Kidney glomerular epithelial cell (primary cell): ENCODE results near the gene UBE2D4.
"Not testable (repeated sequence)": the region's sequence is repeated elsewhere in the genome, so short reads cannot be mapped to it uniquely, and the experiment has no call there.

ENCODE experiments used
- DNase-seq: peaks from one replicate; lab custom pipeline; 2025; lab: John Stamatoyannopoulos, UW

Gene UBE2D4

DNA sequence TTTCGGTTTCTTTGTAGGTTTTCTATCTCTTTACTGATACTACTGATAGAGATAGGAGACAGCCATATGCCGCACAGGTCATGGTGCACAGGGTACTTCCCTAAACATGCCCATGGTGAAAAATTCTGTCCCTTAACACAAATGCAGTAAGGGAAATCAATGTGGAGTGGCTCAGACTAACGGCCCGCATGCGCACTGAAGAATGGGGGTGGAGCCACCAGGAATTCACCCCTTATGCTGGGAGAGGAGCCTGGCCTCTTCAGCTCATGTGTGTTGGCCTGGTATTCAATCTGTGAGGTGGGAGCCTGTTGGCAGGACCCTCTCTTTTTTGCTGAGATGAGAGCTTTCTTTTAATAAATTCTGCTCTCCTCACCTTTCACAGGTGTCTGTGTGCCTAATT, 11.4 kb upstream of the UBE2D4 start:
- DNase-seq: no peak

DNA sequence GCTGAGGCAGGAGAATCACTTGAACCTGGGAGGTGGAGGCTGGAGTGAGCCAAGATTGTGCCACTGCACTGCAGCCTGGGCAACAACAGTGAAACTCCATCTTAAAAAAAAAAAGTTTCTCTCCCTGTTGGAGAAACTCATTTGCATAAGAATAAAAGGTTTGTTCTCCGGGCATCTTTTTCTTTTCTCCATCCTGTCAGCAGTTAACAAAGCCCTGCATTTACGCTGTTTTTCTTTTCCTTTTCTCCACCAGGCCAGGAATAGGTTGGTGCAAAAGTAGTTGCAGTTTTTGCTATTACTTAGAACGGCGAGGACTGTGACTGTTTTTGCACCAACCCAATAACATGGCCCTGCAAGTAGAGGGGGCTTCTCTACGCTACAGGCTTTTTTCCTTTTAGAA, 10.3 kb upstream of the UBE2D4 start:
- no peak for DNase-seq

DNA sequence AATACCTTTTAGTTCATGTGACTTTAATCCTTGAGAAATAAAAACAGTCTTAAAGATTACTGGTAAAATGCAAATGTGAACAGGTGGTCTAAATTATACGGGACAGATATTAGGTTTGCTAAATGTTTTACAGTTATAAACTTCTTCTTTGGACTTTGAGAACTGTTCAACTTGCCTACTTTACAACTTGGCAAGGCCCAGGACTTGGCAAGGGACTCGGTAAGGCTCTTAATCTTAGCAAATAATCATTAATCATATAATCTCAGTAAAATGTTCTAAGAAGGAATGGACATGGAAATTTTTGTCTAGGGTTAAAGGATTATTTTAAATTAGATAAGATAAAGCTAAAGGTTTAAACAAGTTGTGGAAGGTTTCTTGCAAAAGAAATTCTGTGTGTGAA, 4.8 kb upstream of the UBE2D4 start:
- no peak for DNase-seq

DNA sequence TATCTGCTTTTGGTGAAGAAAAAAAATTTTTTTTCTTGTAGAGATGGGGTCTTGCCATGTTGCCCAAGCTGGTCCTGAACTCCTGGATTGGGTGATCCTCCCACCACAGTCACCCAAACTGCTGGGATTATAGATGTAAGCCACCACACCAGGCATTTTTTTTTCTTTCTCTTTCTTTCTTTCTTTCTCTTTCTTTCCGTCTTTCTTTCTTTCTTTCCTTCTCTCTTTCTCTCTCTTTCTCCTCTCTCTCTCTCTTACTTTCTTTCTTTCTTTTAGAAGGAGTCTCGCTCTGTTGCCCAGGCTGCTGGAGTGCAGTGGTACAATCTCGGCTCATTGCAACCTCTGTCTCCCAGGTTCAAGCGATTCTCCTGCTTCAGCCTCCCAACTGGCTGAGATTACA, 3.5 kb upstream of the UBE2D4 start:
- DNase-seq: no peak

DNA sequence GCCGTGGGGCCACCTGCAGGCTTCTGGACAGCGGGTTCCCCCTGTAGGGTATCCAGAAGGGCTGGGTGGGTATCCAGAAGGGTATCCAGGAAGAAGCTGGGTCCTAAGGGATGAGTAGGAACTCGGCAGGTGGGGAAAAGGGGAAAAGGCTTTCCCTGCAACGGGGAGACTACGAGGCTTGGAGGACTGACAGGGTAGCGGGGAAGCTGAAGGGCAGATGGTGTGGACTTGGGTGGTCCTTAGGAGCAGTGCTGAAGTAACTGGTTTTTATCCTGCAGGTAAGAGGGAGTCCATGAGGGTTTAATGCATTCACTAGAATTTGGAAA, 525 bp downstream of the UBE2D4 start:
- DNase-seq: no peak

DNA sequence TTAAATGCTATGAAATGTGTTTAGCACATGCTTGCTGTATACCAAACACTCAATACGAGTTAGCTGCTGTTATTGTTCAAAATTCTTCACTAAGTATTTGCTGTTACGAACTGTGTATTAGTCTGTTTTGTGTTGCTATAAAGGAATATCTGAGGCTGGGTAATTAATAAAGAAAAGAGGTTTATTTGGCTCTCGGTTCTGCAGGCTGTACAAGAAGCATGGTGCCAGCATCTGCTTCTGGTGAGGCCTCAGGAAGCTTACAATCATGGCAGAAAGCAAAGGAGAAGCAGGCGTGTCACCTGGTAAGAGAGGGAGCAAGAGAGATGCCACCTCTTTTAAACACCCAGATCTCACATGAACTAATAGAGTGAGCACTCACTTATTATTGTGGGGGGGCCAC, 1.6 kb downstream of the UBE2D4 start:
- no peak for DNase-seq

DNA sequence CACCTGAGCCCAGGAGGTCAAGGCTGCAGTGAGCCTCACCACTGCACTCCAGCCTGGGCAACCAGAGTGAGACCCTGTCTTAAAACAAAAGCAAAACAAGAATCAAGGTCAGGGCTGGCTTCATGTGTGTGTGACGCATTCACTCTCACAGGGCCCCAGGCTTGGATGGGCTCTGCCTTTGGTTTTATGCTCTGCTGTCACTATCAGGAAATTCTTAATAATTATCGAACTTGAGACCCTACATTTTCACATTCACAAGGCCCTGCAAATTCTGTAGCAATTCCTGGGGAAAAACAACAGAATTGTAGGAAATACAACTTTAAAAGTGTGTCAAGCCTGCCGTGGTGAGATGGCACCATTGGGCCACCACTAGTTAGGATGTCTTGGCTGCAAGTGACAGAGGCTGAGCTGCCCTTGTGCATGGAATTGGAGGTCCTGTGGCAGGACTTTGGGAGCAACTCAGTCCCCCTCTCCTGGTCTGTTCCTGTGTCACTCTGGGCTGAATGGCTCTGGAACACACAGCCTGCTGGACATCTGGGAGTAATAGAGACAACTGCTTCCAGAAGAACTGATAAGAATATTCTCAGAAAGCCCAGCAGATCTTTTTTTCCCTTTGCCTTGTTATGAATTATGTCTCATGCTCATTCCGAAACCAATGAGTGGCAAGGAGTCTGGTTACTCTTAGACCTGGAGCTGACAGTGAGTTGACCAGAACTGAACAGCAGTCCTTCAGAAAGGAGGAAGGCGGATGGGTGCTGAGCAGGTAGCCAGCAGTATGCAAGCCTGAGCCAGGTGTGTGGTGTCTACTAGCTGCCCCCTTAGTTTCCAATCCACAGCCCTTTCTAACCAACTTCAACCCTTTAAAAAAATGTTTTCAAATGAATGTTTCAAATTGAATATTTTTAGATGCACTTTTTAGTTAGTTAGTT, 3.6 kb downstream of the UBE2D4 start:
- DNase-seq: no peak

DNA sequence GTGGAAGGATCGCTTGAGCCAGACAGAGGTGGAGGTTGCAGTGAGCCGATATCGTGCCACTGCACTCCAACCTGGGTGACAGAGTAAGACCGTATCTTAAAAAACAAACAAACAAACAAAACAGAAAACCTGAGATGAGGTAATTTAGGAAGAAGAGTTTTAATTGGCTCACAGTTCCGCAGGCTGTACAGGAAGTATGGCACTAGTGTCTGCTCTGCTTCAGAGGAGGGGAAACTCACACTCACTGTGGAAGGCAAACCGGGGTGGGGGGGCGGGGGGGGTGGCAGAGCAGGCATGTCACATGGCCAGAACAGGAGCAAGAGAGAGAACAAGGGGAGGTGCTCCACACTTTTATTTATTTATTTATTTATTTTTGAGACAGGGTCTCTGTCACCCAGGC, 5.1 kb downstream of the UBE2D4 start:
- DNase-seq: no peak

DNA sequence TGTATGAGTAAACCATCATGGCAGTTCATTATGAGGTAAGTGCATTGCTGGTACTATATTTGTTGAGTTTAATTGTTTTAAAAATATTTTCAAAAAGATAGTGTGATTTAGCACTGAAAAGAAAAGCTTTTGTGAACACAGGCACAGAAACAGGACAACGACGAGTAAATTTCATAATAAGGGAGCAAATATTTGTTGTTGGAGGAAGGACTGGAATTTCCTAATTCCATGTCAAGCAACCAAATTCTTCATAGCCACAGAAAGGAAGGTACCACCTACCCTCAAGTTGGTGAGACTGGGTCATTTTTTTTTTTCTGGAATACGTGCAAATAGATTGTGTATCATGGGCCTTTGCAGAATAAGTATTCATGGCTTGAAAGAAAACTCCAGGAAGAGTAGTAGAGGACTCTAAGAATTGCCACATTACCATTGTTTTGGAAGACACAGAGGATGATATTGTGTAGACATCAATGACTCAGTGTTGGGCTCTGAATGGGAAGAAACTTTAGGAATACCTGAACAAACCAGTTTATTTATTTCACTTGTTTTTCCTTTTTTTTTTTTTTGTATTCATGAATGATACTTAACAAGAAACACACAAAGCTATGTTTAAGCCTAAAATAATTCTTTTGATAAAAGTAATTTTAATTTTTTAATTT, 7.8 kb downstream of the UBE2D4 start:
- no peak for DNase-seq

DNA sequence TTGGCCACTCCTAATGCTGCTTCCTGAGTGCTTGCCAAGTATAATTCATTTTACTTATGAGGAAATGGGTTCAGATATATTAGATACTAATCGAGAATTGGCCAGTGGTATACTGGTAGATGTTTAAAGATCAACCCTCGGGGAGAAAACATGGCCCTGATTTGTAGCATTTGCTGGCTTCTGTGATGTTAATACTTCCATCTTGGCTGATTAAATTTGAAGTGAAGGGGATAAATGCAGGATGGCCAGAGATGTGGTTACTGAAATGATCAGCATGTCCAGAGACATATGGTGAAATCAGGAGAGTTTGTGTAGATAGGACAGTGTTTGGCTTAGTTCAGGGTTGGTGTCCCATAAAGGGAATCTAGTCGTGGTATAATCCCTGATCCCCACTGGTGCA, 11.2 kb downstream of the UBE2D4 start:
- no peak for DNase-seq

DNA sequence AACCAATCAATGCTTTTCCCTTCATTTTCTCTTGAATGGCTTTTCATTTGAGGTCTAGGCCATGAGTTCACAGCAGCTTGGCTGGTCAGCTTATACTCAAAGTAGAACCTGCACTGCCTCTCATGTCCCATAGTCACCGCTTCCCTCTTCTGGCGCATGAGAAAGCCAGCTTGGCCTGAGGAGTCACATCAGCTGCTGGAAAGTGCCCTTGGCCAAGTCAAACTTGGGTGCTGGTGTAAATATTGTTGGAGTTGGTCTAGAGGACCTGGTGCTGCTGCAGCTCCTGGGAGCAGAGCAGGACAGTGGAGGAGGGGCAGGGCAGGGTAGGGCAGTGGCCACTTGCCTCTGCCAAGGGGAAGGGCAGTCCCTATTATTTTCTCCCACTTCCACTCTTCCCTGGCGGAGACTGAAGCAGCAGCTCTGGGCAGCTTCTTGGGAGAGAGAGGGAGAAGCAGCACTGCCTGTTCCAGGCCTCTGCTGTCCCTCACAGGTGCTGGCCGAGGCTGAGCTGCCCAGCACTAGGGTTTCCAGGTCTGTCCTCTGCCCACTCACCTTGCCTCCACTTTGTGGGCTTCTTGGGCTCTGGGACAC, 12.8 kb downstream of the UBE2D4 start:
- DNase-seq: no peak

DNA sequence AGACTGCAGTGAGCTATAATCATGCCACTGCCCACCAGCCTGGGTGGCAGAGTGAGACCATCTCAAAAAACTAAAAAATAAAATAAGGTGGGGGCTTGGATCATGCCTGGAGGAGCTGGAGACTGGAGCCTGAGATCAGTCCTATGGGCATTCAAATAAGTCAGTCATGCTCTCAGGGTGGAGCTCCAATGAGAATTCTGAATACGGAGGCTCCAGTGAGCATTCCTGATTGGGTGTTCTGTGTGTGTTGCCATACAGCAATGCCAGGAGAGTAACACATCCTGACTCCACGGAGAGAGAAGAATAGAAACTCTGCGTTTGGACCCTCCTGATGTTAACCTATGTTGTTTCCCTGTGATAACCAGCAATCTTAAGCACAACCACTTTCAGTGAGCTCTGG, 16.0 kb downstream of the UBE2D4 start:
- no peak for DNase-seq

DNA sequence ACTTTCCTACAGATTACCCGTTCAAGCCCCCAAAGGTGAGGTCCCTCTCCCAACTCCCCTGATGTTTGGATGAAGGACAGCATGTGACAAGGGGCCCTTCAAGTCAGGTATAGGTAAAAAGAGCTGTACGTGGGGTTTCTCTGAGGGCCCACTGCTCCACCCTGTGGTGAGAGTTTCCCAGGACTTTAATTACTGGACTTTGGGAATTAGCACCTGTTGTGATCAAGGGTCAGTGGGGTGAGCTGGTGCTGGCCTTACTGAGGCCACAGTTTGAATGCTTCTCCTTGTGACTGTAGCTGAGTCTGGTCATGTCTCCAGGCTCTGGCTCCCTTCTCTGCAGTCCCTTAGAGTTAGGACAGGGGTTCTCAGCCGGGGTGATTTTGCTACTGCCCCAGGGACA, 16.8 kb downstream of the UBE2D4 start:
- DNase-seq: no peak

DNA sequence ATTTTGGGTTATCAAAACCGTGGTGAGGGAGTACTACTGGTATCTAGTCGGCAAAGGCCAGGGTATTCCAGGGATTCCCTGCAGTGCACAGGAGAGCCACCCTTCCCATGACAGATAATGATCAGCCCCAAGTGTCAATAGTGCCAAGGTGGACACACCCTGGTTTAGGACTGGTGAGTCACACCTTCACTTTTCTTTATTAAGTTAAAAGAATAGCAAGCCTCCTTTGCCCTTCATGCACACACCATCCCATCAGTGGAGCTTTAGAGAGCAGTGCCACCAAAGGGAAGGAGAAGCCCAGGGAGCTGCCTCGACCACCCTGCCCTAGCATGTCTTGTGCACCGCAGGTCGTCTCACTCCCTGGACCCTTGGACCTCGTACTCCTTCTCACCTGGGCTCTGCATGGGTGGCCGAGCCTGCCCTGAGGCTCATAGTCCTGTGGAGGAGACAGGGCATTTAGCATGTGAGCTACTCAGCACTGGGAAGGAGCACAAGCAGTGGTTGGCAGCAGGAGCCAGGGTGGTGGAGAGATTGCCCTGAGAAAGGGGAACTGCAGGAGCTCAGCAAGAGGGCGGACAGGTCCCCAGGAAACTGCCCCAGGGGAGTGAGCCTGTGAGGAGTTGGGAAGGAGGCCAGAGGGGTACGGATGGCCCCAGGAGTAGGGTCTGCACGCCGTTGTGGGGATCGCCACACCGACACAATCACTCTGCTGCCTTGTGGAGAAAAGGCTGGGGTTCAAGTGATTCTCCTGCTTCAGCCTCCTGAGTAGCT, 17.4 kb downstream of the UBE2D4 start:
- DNase-seq: no peak

DNA sequence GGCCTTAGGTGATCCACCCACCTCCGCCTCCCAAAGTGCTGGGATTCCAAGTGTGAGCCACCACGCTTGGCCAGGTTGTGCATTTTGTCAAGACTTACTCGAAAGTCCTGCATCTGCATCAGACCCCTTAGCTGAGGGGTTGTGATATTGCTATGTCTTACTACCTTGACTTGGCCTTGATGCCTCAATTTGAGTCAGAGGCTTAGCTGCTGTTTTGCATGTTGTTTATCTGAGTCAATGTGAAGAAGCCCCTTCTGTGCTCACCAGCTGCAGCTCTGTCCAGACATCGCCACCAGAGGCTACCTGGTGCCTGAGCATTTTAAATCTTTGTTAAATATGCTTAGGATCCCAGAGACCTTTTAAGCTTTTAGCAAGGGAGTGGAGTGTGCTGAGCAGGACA, 18.1 kb downstream of the UBE2D4 start:
- no peak for DNase-seq

DNA sequence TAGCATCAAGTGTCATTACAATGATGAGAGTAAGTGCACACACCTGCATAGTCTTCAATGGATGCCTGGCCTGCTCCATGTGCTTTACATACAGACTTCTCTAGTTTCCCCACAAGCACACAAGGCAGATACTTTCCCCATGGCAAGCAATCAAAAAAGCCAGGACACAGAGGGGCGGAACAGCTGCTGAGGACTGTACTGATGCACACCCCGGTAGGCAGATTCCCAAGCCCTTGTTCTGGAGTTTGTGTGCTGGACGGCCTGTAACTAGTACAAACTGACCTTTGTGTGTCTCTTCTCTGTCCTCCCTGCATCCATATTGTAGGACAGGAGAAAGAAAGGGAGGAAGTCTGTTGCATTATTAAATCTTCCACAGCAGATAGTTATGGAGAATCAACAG, 25.8 kb downstream of the UBE2D4 start:
- no peak for DNase-seq

DNA sequence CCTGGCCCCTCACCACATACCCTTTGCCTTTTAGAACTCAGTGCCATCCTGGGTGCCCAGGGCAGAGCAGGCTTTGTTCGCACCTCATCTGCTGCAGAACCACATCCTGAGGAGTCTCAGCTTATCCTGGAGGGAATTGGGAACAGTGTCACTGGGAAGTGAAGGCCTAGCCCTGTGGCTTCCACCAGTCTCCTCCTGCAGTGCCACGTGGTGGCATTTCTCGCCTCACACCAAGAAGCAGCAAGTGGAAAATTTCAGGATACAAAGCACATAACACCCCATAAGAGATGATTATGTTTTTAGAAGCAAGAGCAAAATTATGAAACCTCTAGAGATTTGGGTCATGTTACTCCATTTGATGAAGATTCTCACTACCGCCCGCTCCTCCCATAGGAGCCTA, 26.8 kb downstream of the UBE2D4 start:
- DNase-seq: no peak

DNA sequence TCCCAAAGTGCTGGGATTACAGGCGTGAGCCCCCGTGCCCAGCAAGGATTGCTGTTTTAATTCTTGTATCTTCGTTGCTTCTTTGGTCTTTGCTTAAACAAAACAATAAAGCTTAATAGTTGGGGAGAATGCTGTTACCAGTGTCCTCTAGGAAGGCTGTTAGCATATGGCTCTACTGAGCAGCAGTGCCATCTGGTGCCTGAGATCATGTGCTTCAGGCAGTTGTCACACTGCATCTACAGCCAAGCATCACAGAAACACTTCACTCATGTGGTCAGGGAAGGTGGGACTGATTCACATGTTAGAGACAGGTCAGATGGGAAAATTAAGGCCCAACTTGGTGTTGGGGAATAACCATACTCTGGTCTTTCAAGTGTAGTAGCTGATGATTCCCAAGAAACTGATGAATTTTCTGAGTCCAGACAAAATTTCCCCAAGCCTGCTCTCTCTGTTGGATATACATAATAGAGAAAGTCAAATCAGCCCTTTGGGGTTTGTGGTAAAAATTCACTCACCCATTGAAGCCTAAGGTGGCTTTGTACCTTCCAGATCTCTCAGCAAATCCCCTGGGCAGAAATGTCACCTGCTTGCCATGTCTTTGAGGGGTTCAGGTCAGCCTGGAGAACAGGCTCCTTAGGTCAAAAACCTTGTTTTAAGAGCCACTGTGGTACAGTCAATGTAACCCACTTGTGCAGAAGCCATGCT, 28.4 kb downstream of the UBE2D4 start:
- DNase-seq: peak; percentile 9

DNA sequence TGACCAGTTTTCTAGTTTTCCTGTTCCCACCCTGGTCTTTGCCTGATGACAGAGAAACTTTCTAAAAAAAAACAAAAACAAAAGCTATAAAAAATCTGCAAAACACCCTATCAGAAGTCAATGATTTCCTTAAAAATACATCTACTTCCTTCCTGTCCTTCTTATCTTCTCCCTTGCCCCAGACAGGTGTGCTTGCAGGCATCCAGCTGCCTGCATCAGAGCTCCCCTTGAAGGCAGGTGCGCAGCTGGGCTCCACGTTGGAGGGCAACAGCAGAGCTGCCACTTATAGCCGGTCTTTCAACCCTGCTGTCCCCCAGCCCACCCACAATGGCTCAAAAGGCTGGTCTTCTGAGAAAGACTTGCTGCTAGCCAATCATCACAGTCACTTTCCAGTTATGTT, 29.8 kb downstream of the UBE2D4 start:
- no peak for DNase-seq

DNA sequence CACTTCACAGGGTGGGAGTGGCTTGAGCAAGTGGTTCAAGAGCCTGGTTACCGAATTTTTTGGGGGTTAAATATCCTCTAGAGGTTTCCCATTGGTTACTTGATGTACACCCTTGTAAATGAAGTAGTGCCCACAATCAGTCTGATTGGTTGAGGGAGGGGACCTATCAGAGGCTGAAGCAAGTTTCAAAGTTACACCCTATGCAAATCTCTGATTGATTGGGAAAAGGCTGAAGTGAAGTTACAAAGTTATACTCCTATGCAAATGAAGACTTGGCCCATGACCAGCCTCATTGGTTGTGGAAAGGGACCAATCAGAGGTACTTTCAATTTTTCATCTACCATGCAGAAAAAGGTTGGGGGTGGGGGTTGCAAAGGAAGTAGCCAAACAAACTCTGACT, 34.7 kb downstream of the UBE2D4 start:
- no peak for DNase-seq

DNA sequence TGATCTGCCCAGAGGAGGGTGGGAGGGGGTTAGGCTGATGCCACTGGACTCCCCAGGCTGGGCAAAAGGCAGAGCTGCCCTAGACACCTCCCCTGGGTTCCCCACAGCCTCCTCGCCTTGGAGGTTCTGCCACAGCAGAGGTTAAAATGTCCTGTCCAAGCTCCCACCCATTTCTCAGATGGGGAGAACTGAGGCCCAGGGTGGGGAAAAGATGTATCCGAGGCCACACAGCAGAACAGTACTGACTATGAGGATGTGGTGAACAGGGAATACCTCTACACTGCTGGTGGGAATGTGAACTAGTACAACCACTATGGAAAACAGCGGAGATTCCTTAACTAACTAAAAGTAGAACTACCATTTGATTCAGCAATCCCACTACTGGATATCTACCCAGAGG, 40.2 kb downstream of the UBE2D4 start:
- not testable (repeated sequence) for DNase-seq
